NCI-H510A (cell line): Measurements from ENCODE around the gene GDE1.

Experiments
- DNase-seq: peaks from one replicate; lab custom pipeline; 2025; lab: John Stamatoyannopoulos, UW

Gene GDE1

GRCh38 chr16:19523559-19524355, 1.9 kb upstream of the GDE1 start, which contains the start of gene CCP110:
TSS of gene CCP110 (plus strand) at chr16:19523942. CDS start at chr16:19527882, 3,940 bp downstream.
- DNase-seq, result peak; percentile 99

DNA sequence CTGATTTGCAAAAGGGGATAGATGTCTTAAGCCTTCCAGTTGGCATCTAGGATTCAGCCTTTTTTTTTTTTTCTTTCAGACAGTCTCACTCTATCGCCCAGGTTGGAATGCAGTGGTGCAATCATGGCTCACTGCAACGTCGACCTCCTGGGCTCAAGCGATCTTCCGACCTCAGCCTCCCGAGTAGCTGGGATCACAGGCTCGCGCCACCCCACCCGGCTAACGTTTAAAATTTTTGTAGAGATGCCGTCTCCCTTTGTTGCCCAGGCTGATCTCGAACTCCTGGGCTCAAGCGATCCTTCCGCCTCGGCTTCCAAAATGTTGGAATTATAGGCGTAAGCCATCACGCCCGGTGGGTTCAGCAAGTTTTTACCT, 1.3 kb upstream of the GDE1 start:
- no peak for DNase-seq

GRCh38 chr16:19522760-19523159, 862 bp upstream of the GDE1 start:
- no peak for DNase-seq

GRCh38 chr16:19522397-19522732, 467 bp upstream of the GDE1 start:
- DNase-seq, result no peak

DNA sequence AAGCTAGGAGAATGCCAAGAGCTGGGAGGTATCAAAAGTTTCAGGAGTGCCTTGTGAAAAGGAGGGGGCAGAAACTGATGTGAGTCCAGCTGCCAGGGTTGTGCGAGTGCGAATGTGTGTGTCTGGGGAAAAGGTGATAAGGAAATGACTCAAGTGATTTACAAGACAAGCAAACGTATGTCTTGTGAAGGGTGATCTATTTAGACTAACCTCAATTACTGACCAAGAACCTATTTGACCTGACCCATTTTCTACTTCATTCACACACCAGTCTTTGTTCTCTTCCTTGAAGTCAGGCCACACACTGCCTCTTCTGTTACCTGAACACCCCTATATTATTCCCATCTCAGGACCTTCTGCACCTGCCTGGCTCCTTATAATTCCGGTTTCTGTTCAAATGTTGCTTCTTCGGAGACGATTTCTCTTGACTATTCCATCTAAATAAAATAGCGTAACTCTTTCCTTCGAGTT, 1.0 kb downstream of the GDE1 start:
- no peak for DNase-seq

DNA sequence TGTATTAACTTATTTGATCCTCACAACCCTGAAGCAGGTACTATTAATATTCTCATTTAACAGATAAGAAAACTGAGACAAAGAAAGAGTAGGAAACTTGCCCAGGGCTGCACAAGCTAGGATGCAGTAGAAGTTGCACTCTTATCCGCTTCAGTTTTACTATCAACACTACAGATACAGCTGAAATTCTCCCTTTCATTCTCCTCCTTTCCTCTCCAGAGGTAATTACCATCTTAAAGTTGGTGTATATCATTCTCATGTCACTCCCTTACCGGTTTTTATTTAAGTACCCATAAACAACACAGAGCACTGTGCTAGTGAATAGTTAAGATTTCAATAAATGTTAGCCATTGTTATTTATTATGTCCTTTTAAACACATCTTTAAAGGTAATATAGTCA, 3.5 kb downstream of the GDE1 start:
- DNase-seq, result no peak

GRCh38 chr16:19517424-19518089, 4.3 kb downstream of the GDE1 start:
- no peak for DNase-seq

- DNase-seq, result no peak
Measured at GRCh38 chr16:19515757-19516156, 6.1 kb downstream of the GDE1 start.

DNA sequence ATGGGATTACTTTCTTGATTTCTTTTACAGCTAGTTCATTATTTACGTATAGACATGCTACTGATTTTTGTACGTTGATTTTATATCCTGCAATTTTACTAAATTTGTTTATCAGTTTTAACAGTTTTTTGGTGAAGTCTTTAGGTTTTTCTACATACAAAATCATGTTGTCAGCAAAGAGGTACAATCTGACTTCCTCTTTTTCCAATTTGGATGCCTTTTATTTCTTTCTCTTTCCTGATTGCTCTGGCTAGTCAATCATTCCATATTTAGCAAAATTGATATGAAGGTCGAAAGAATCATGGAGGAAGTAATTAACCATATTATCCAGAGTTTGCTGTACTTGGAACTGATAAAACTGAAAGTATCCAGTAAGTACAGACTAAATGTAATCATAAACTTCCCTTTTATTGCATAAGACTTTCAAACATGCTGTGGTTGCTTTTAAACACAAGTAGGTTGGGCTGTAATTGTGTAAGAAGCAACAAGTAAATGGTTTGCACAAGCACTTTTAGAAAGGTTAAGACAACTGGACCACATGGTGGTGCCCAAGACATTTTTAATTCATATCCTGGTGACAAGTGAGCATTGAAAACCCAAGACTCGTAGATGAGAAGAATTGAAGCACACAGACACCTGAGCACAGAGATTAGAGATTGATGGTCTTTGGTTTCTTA, 8.4 kb downstream of the GDE1 start:
- no peak for DNase-seq

DNA sequence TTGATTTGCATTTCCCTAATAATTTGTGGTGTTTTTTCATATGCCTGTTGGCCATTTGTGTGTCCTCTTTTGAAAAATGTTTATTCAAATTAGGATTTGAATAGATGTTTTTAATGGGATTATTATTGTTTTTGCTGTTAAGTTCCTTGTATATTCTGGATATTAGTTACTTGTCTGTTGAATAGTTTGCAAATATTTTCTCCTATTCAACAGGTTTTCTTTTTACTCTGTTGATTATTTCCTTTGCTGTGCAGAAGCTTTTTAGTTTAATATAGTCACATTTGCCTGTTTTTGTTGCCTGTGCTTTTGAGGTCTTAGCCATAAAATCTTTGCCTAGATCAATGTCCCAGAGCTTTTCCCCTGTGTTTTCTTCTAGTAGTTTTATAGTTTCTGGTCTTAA, 9.6 kb downstream of the GDE1 start:
- DNase-seq, result no peak

- DNase-seq, result no peak
Measured at GRCh38 chr16:19507867-19508266, 14.0 kb downstream of the GDE1 start.

GRCh38 chr16:19506965-19507364, 14.9 kb downstream of the GDE1 start:
- no peak for DNase-seq

GRCh38 chr16:19505600-19506303, 16.1 kb downstream of the GDE1 start:
- DNase-seq, result no peak

- DNase-seq, result no peak
Measured at GRCh38 chr16:19503461-19504075, 18.3 kb downstream of the GDE1 start.

- peak; percentile 88 for DNase-seq
Measured at GRCh38 chr16:19502395-19503131, 19.3 kb downstream of the GDE1 start.

DNA sequence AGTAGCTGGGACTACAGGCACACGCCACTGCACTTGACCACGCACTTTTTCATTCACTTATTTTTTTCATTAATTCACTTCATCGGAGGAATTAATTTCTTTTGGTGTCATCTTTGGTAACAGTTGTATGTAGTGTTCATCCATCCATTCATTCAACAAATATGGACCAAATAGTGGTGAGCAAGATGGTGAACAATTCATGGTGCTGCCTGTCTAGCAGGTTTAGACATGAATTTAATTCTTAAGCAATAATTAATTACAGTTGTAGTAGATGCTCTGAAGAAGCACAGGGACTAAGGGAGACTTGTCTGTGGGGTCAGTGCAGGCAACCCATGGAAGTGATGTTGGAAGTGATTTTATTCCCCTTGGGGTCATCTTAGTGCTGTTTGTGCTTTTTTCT, 22.4 kb downstream of the GDE1 start:
- DNase-seq, result no peak

DNA sequence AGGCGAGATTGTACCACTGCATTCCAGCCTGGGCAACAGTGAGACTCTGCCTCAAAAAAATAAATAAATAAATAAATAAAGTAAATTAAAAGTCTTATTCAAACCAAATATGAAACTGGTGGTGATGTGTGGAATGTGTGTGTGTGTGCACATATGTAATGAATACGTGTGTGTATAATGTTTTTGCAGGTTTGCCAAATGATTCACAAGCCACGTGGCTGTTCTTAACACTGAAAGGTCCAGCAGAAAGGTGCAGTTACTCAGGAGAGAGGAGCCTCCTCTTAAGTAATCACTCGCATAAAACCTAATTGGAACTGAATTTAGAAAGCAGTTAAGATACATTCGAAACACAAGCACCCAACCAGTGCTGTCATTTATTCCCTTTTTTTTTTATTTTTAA, 22.9 kb downstream of the GDE1 start:
- no peak for DNase-seq

GRCh38 chr16:19497176-19497575, 24.7 kb downstream of the GDE1 start:
- no peak for DNase-seq

DNA sequence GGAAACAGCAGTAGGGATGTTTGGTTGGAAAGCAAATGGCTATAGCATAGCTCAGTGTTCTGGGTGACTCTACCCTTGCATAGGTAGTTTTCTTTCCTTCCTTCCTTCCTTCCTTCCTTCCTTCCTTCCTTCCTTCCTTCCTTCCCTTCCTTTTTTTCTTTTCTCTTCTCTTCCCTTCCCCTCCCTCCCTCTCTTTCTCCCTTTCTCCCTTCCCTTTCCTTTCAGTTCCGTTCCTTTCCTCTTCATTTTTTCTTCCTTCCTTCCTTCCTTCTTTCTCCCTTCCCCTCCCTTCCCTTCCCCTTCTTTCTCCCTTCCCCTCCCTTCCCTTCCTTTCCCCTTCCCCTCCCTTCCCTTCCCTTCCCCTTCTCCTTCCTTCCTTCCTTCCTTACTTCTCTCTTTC, 31.3 kb downstream of the GDE1 start:
- no peak for DNase-seq

DNA sequence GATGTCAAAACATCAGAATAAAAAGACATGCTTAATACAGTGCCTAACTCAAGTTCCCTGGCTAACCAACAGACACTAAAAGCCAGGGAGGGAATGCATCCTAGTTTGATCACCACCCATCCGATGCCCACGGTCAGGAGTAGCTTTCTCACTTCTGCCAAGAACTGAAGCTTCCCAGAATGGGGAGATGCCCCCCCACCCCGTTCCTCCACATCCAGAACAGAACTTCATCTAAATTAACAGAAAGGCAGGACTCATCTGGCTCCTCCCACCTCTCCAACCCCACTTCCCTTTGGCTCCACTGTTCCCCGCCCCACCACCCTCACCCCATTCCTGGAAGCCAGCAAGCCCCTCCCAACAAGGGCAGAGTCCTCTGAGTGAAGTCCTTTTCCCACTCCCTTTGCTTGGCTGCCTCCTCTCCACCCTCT, 33.7 kb downstream of the GDE1 start:
- DNase-seq, result no peak

- no peak for DNase-seq
Measured at GRCh38 chr16:19486750-19487325, 35.1 kb downstream of the GDE1 start.
